HG03045 (cell line): ENCODE data around the gene UCN2.

Source experiments
- ATAC-seq: cut with Tn5 transposase; IDR thresholded peaks from one replicate; pipeline ENCODE4 v1.9.1; 2021; ENCODE audit warnings: mild to moderate bottlenecking, moderate library complexity; ENCODE audit not compliant: unreplicated experiment

Gene UCN2

GRCh38 chr3:48591886-48592518 is 28.4 kb upstream of the UCN2 start:
- ATAC-seq = no peak

DNA sequence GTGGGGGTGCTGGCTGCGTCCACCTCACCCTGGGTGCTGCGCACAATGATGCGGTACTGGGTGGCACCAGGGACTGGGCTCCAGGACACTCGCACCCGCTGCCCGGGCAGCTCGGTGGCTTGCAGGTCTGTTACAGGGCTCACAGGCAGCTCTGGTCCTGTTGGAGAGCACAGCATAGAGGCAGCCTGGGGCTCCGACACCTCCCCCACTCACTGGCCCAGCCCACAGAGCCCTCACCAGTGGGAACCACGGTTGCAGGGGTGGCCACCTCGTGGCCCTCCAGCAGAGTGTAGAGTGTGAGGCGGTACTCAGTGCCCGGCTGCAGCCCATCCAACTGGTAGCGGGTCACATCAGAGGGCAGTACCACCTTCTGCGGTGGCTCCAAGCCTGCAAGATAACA is 27.9 kb upstream of the UCN2 start:
- no peak for ATAC-seq

GRCh38 chr3:48588230-48588629 is 24.6 kb upstream of the UCN2 start:
- ATAC-seq = no peak

DNA sequence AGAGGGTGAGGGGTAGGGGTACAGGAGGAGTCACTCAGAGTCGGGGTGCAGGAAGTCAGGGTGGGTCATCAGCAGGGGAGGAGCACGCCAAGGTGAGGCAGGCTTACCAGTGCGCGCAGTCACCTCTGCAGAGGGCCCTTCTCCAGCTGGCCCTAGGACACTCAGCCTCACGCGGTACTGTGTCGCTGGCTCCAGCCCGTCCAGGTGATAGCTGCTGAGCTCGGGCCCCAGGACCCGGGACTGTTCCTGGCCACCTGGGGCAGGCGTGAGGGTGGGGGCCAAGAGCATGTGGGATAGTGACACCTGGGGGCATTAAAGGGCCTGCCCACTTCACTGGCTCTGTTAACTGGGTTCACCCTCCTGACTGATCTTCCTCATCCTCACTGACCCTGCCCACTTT is 24.1 kb upstream of the UCN2 start:
- no peak for ATAC-seq

- ATAC-seq = no peak
Measured at GRCh38 chr3:48585411-48585810, 21.8 kb upstream of the UCN2 start.

GRCh38 chr3:48584836-48585235 is 21.3 kb upstream of the UCN2 start:
- ATAC-seq = no peak

- no peak for ATAC-seq
Measured at GRCh38 chr3:48581621-48582481, 18.3 kb upstream of the UCN2 start.

DNA sequence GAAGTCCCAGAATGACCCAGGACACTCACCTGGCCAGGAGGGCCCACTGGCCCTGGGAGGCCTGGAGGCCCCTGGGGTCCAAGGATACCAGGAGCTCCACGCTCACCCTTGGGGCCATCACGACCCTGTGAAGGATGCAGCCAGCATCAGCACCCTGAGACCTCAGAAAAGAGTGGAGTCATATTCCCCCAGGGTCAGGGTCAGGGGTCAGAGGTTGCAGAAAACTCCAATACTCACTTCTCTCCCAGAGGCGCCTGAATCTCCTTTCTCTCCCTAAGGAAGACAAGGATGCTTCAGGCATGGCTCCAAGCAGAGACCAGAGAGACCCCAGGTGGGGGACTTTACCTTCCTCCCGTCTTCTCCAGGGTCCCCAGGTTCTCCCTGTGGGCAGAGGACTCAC is 13.1 kb upstream of the UCN2 start:
- no peak for ATAC-seq

GRCh38 chr3:48575366-48575765 is 11.8 kb upstream of the UCN2 start:
- ATAC-seq = no peak

- ATAC-seq = no peak
Measured at GRCh38 chr3:48573973-48574585, 10.5 kb upstream of the UCN2 start.

DNA sequence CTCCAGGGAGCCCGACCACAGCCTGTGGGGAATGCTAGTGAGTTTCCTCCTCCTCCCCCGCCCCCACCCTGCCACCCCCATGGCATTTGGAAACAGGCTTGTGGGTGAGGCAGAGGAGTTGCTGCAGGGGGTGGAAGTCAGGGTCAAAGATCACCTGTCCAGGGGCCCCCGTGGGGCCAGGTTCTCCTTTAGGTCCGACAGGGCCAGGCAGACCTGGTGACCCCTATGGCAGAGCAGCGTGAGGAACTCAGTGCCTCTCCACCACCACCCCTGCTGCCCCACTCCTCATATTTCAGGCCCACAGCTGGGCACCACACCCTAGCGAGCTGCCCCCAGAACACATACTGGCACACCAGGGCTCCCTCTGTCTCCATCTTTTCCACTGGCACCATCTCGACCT is 8.9 kb upstream of the UCN2 start:
- ATAC-seq = no peak

- ATAC-seq = no peak
Measured at GRCh38 chr3:48571938-48572337, 8.4 kb upstream of the UCN2 start.

DNA sequence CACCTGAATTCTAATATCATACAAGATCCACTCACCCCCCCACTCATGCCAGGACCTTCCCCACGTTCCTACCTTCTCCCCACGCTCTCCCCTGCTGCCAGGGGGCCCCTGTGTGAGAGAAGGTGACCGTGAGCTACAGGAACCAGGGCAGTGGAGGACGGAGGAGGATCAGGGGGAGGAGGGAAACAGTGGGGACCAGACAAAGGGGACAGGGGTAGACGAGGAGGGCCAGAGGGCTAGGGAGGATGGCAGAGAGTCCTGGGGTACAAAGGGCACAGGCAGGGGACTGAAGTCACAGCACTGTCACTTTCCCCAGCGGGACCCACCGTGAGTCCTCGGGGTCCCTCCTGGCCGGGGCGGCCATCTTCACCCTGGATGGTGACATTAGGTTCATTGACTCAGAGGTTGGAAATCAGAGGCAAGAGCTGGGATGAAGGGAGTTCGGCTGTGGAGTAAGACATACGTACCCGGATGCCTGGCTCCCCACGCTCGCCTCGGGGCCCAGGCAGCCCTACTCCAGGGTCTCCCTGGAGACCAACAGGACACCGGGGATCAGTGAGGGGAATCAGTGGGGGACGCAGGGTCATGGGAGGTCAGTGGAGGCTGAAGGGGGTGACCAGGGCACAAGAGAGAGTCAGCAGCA is 6.3 kb upstream of the UCN2 start:
- no peak for ATAC-seq

DNA sequence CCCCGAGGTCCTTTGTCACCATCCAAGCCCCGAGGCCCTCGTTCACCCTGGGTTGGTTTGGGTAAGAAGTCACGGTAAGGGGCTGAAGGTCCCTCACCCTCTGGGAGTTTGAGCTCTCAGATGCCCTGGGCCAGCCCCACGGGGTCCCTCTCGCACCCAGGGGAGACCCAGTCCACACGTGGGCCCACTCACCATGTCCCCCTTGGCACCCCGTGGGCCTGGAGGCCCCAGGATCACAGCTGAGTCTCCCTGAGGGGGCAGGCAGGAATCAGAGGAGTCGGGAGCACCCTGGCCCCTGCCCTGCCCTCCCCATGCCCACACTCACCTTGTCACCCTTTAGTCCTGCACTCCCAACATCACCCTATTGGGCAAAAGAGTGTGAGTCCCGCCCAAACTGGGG is 5.8 kb upstream of the UCN2 start:
- no peak for ATAC-seq

DNA sequence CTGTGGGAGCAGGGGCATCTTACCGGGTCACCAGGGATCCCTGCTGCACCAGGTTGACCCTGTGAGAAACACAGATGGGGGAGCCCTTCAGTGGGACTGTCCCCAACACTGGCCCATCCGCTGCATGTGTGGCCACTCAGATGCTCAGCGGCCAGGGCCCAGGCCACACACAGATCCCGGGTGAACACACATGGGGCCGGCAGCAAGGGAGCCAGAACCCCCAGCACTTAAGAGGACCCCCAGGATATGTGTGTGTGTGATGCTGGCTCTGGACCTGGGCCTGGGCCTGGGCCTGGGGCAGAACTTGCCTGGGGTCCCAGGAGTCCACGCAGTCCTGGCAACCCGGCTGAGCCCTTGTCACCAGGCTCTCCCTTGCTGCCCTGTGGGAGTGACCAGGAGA is 4.9 kb upstream of the UCN2 start:
- ATAC-seq = no peak

DNA sequence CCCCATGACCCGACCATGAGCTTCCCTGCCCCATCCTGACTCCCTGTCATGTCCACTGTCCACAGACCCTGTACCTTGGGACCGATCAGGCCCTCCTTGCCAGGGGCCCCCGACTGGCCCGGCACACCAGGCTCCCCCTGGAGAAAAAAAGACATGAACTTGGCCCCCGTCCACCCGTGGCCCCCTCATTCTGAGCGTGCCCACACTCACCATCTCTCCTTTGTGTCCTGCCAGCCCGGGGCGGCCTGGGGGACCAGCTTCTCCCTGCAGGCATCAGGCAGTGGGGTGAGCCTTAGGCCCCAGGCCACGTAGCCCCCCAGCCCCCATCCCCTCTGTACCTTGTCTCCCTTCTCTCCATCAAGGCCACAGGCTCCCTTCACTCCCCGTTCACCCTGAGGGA is 3.9 kb upstream of the UCN2 start:
- no peak for ATAC-seq

GRCh38 chr3:48567090-48567489 is 3.5 kb upstream of the UCN2 start:
- no peak for ATAC-seq

DNA sequence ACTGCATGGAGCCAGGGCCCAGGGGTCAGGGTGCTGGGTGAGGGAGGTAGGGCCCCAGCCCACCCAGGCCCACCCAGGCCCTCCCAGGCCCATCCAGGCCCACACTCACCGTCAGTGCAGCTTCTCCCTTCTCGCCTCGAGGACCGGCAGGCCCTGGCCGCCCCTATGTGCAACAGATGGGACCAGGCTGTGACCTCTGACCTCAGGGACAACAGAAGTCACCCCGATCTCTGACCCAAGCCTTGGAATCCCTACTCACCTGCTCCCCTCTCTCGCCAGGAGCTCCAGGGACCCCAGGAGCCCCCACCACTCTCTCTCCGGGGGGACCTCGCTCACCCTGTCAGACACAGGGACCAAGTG is 2.8 kb upstream of the UCN2 start:
- no peak for ATAC-seq

DNA sequence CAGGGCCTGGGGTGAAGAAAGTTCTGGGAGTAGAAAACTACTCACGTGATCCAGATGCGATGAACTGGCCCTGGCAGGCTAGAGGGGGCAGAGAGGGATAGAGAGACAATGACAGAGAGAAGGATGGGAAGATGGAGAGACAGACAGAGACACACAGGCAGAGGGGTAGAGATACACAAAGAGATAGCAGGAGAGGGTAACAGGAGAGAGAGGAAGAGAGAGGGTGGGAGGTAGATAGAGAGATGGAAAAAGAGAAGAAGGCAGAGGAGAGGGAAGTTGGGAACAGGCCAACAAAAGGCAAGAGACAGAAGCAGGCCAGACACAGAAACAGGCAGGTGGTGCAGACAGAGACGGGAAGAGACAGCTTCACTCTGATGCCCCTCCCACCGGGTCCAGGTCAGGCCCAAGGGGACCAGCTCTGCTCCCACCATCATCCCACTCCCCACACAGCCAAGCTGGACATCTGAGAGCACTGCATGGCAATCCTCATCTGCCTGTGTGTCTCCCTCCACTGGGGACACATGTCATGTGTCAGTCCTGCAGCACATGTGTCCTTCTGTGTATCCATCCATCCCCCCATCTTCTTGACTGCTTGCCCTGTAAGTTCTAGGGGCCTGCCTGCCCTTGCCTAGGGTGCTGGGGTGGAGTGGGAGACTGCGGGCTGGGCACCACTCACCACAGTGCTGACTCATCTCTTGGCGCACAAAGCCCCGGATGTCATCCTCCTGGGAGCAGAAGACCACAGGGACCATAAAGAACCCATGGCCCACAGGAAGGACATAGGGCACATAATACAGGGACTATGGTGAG is 2.2 kb upstream of the UCN2 start:
- ATAC-seq = no peak

GRCh38 chr3:48565186-48565585 is 1.6 kb upstream of the UCN2 start:
- no peak for ATAC-seq

DNA sequence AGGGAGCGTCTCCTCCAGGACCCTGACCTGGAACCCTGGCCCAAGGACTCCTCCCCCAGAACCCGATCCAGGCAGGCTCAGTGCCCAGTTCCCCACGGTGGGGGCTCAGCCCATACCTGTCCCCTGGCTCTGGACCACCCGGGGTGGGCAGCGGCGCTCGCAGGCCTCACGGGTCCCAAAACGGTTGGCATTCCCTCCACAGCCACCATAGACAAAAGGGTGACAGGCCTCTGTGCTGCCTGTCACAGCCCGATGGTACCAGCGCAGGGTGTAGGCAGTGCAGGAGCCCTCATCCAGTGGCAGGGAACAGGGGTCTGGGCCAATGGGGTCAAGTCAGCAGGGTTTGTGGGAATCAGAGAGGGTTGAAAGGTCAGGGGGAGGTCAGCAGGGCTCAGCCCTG is 1.1 kb upstream of the UCN2 start:
- no peak for ATAC-seq
